ENCODE data around the gene MTERF1. TPM values are rescaled to one million over a fixed set of nuclear protein-coding genes. Genes with fewer than 3 reads are reported as not detected.
A peak's percentile ranks its signal among the peaks of the same experiment; 100 is the strongest.
"Not testable (repeated sequence)": the region's sequence is repeated elsewhere in the genome, so short reads cannot be mapped to it uniquely, and the experiment has no call there.

The MTERF1 gene
- total RNA-seq, 2 experiments from 2014 or later, result 15.4 to 15.6 TPM

DNA sequence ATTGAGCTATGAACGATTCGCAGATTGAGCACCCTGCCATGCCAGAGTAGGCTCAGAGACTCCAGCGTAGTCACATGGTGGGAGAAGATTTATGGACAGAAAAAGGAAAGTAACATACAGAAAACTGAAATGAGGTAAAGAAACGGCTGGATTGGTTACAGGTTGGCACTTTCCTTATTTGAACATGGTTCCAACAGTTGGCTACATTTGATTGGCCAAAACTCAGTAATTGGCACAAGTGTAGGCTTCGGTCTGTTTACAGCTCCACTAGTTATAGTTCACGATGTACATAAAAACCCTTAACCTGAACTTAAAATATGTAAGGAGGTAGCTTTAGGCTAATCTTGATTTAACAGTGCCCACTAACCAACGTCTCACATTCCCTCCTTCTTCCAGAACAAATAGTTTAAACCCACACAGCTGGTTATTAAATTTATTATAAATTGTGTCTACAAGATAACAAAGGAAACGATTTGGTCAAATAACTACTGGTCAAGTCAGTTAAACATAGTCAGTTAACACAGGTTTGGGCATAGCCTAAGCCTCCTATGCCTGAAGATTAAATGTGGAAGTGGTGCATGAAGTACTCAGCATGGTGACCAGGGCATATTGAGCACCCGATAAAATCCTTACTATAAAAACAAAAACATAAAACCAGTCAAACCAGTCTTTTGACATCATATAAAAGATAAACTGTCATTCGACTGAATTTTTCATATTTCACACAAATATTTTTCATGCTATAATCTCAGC, 17.9 kb upstream of the MTERF1 start:
- Mint-ChIP-seq H3K4me1 (no peaks in the 10 kb centered on the region), H3K27ac (no peak overlapping the region), H3K9me3 (no peaks in the 10 kb centered on the region), H3K4me3 (no peak overlapping the region), H3K27me3 (peaks cover 6% of the 10 kb centered on the region), H3K36me3 (ENCODE audit: low read depth) (no peaks in the 10 kb centered on the region)
- CTCF ChIA-PET, result no interaction called here
- DNase-seq, result no peak
- POLR2A ChIA-PET, result interaction anchor here (1.5 kb wide), 1 partner anchor 17 kb away, joined by 3 read pairs; no protein-coding TSS in a partner anchor

DNA sequence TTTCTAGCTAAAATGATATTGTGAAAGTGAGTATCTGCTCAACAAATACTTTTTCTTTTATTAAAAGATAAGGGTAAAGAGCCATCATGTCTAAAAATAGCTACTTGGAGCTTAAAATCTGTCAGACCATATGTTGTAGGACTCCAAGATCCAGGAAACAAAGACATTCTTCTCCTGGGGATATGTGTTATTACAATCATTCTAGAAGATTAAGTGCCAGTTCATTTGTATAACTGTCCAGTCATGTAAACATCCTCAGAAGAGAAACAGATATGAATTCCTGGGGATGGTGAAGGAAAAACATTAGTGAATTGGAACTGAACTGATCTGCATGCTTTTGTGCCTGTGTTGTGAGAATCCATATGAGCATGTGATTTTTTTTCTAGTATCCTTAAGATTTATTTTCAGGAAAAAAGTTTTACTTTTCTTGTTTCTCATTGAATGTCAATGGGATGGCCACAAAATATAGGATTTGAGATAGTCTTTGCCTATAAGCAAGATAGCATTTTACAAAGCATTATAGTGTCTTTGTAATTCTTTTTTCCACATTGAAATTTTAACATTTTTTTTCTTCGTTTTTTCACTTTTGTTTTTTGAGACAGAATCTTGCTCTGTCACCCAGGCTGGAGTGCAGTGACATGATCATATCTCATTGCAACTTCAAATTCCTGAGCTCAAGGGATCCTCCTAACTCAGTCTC, 14.4 kb upstream of the MTERF1 start:
- POLR2A ChIA-PET, result no interaction called here
- H3K27me3 Mint-ChIP-seq, result peaks cover 6% of the 10 kb centered on the region
- no peak overlapping the region for H3K27ac Mint-ChIP-seq
- H3K9me3 Mint-ChIP-seq, result peaks cover 3% of the 10 kb centered on the region
- CTCF ChIA-PET, result interaction anchor here (0.8 kb wide), 1 partner anchor 15 kb away, joined by 4 read pairs; no protein-coding TSS in a partner anchor
- H3K36me3 Mint-ChIP-seq (ENCODE audit: low read depth), result no peaks in the 10 kb centered on the region
- no peak for DNase-seq
- H3K4me1 Mint-ChIP-seq, result no peaks in the 10 kb centered on the region
- H3K4me3 Mint-ChIP-seq, result no peak overlapping the region

DNA sequence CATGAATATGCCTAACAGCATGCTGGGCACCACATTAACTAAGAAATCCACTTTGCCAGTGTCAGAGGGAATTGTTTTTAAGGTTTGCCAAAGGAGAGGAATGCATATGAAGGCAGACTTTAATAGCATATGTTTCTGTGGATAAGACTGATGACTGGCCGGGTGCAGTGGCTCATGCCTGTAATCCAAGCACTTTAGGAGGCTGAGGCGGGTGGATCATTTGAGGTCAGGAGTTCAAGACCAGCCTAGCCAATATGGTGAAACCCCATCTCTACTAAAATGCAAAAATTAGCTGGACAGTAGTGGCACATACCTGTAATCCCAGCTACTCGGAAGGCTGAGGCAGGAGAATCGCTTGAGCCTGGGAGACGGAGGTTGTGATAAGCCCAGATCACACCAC, 13.2 kb upstream of the MTERF1 start:
- CTCF ChIA-PET; H3K27me3 Mint-ChIP-seq; H3K36me3 Mint-ChIP-seq (ENCODE audit: low read depth); H3K27ac Mint-ChIP-seq; H3K4me1 Mint-ChIP-seq; DNase-seq; H3K4me3 Mint-ChIP-seq; POLR2A ChIA-PET; H3K9me3 Mint-ChIP-seq: not testable (repeated sequence)

DNA sequence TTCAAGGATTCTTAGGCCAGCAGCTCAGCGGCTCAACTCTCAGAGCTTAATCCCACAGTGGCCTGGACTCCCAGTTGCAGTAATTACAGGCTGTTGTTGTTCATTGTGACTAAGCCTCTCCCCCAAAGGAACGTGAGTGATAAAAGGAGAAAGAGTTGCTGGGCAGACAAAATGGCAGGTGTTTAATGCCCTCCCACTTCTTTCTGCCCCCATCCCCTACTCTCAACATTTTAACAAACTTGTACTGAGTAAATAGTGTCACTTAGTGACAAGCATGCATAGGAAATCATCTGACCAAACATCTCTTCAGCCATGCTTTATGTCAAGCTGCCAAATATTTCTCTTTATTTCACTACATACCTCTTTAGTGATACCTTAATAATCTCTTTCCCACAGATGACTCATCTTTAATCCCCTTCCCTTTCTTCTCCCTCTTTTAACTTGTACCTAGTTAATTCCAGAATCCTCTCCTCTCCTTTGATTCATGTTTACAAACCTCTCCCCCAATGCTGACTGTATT, 12.4 kb upstream of the MTERF1 start:
- POLR2A ChIA-PET, result no interaction called here
- Mint-ChIP-seq H3K27me3 (peaks cover 6% of the 10 kb centered on the region), H3K4me1 (no peaks in the 10 kb centered on the region), H3K9me3 (peaks cover 3% of the 10 kb centered on the region), H3K36me3 (ENCODE audit: low read depth) (no peaks in the 10 kb centered on the region), H3K27ac (no peak overlapping the region), H3K4me3 (no peak overlapping the region)
- DNase-seq, result no peak
- CTCF ChIA-PET, result interaction anchor here (1.5 kb wide), 1 partner anchor 13 kb away, joined by 3 read pairs; the partner anchor contains the start of gene MTERF1

DNA sequence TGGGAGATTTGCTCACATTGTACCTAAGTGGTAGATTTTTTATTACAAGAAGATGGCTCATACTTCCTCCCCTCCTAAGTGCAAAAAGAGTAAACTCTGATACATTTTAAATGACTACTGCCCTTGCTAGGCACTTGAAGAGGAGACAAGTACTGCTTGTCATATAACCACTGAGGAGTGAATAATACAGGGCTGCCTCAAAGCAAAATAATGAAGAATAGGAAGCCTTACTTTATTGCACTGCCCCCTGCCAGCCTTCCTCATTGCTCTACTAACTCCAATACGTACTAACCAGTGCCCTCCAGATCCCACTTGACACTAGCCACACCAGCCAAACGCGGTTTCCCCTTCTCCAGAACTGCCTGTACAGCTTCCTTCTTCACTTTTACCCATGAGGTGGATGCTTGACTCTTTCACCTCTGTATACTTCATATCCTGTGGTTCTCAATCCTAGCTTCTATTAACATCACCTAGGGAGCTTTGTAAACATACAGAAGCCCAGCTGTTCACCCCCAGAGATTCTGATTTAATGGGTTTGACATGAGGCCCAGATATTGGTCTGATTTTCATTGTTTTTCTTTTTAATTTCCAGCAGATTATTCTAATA, 11.7 kb upstream of the MTERF1 start:
- CTCF ChIA-PET, result interaction anchor here (1.5 kb wide), 1 partner anchor 12 kb away, joined by 3 read pairs; the partner anchor contains the start of gene MTERF1
- H3K4me3 Mint-ChIP-seq, result no peak overlapping the region
- POLR2A ChIA-PET, result interaction anchor here (0.6 kb wide), 1 partner anchor 1010 kb away, joined by 3 read pairs; no protein-coding TSS in a partner anchor

DNA sequence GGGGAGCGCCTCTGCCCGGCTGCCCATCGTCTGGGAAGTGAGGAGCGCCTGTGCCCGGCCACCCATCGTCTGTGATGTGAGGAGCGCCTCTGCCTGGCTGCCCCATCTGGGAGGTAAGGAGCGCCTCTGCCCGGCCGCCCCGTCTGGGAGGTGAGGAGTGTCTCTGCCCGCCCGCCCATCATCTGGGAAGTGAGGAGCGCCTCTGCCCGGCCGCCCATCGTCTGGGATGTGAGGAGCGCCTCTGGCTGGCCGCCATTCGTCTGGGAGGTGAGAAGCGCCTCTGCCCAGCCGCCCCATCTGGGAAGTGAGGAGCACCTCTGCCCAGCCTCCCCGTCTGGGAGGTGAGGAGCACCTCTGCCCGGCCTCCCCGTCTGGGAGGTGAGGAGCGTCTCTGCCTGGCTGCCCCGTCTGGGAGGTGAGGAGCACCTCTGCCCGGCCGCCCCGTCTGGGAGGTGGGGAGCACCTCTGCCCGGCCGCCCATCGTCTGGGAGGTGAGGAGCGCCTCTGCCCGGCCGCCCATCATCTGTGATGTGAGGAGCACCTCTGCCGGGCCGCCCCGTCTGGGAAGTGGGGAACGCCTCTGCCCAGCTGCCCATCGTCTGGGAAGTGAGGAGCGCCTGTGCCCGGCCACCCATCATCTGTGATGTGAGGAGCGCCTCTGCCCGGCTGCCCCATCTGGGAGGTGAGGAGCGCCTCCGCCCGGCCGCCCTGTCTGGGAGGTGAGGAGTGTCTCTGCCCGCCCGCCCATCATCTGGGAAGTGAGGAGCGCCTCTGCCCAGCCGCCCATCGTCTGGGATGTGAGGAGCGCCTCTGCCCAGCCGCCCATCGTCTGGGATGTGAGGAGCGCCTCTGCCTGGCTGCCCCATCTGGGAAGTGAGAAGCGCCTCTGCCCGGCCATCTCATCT, 8.0 kb upstream of the MTERF1 start:
- H3K27me3 Mint-ChIP-seq; CTCF ChIA-PET; H3K27ac Mint-ChIP-seq; H3K9me3 Mint-ChIP-seq; H3K36me3 Mint-ChIP-seq (ENCODE audit: low read depth); H3K4me3 Mint-ChIP-seq; H3K4me1 Mint-ChIP-seq; POLR2A ChIA-PET; DNase-seq: not testable (repeated sequence)

More for the DNA sequence above, 11.7 kb upstream of the MTERF1 start:
- no peaks in the 10 kb centered on the region for H3K4me1 Mint-ChIP-seq
- H3K27ac Mint-ChIP-seq, result no peak overlapping the region
- DNase-seq, result no peak
- H3K9me3 Mint-ChIP-seq, result peaks cover 4% of the 10 kb centered on the region
- peaks cover 6% of the 10 kb centered on the region for H3K27me3 Mint-ChIP-seq
- no peaks in the 10 kb centered on the region for H3K36me3 Mint-ChIP-seq (ENCODE audit: low read depth)

DNA sequence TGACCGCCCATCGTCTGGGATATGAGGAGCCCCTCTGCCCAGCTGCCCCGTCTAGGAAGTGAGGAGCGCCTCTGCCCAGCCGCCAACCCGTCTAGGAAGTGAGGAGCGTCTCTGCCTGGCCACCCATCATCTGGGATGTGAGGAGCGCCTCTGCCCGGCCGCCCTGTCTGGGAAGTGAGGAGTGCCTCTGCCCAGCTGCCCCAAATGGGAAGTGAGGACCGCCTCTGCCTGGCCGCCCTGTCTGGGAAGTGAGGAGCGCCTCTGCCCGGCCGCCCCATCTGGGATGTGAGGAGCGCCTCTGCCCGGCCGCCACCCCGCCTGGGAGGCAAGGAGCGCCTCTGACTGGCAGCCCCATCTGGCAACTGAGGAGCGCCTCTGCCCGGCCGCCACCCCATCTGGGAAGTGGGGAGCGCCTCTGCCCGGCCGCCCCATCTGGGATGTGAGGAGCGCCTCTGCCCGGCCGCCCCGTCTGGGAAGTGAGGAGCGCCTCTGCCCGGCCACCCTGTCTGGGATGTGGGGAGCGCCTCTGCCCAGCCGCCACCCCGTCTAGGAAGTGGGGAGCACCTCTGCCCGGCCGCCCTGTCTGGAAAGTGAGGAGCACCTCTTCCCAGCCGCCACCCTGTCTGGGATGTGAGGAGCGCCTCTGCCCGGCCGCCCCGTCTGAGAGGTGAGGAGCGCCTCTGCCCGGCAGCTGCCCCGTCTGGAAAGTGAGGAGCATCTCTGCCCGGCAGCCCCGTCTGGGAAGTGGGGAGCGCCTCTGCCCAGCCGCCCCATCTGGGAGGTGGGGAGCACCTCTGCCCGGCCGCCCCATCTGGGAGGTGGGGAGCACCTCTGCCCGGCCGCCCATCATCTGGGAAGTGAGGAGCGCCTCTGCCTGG, 7.1 kb upstream of the MTERF1 start:
- H3K27me3 Mint-ChIP-seq; H3K36me3 Mint-ChIP-seq (ENCODE audit: low read depth); POLR2A ChIA-PET; DNase-seq; H3K9me3 Mint-ChIP-seq; H3K27ac Mint-ChIP-seq; CTCF ChIA-PET; H3K4me3 Mint-ChIP-seq; H3K4me1 Mint-ChIP-seq: not testable (repeated sequence)

DNA sequence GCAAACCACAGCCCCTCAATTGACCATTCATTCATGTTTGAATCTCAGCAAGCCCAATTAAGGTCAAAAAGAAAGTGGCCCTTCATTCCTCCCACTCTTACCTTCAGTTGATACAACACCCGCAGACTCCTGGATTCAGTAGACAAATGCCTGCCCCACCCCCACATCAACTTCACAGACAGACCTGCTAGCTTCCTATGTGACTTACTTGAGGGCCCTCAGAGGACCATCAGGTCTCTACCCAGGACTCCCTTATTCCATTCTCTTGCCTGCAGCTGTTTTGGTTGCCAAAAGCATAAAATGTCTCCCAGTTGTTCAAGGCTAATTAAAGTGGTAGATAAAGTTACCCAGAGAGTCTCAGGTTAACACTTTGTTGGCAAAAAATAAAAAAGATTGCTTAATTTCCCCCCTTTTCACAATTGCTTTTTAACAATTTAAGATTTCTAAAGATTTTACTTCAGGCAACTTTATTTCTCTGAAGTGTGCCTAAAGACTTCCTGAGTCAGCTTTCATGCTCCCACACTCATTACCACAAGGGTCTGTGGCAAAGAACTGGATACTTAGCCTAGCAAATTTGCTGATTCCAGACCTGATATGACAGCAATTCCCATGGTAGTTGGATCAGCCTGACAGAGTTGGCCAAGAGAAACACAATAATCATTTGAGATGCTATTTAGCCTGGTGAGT, 3.3 kb upstream of the MTERF1 start:
- DNase-seq, result no peak
- Mint-ChIP-seq H3K4me1 (peaks cover 22% of the 10 kb centered on the region), H3K27me3 (no peaks in the 10 kb centered on the region), H3K9me3 (peaks cover 3% of the 10 kb centered on the region), H3K27ac (no peak overlapping the region), H3K4me3 (no peak overlapping the region), H3K36me3 (ENCODE audit: low read depth) (peaks cover 7% of the 10 kb centered on the region)
- POLR2A ChIA-PET, result interaction anchor here (1.6 kb wide), 1 partner anchor 57 kb away, joined by 5 read pairs; the partner anchor contains the start of gene AKAP9
- CTCF ChIA-PET, result no interaction called here

DNA sequence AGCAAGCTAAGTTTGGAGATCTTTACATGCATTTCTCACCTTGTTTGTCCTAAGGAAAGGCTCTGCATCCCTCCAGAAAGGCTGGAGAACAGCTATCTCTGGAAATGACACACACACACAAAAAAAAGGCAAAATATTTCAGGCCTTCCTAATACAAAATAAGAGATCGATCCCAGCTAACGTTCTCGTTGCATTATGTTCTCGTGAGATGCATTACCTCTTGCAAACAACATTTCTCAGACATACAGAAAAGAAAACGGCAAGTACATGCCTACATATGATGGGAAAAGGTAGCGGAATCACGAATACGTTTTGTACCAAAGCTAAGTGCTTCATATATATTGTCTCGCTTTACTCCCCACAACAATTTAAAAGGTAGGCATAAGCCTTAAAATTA, 488 bp downstream of the MTERF1 start:
- Mint-ChIP-seq H3K27ac (peak overlapping the region; percentile 88), H3K4me3 (peak overlapping the region; percentile 91), H3K9me3 (no peaks in the 10 kb centered on the region), H3K4me1 (peaks cover 30% of the 10 kb centered on the region), H3K27me3 (no peaks in the 10 kb centered on the region), H3K36me3 (ENCODE audit: low read depth) (peaks cover 31% of the 10 kb centered on the region)
- POLR2A ChIA-PET, result interaction anchor here (0.6 to 2.4 kb wide), 10 partner anchors 10 to 568 kb away, joined by 3 to 17 read pairs (median 4); partner anchors contain the start of genes AKAP9, ANKIB1, GATAD1 and KRIT1
- CTCF ChIA-PET, result interaction anchor here (0.5 to 2.8 kb wide), 17 partner anchors 8 to 1398 kb away, joined by 3 to 24 read pairs (median 4); partner anchors contain the start of genes AKAP9, CYP51A1 and GATAD1
- DNase-seq, result no peak

DNA sequence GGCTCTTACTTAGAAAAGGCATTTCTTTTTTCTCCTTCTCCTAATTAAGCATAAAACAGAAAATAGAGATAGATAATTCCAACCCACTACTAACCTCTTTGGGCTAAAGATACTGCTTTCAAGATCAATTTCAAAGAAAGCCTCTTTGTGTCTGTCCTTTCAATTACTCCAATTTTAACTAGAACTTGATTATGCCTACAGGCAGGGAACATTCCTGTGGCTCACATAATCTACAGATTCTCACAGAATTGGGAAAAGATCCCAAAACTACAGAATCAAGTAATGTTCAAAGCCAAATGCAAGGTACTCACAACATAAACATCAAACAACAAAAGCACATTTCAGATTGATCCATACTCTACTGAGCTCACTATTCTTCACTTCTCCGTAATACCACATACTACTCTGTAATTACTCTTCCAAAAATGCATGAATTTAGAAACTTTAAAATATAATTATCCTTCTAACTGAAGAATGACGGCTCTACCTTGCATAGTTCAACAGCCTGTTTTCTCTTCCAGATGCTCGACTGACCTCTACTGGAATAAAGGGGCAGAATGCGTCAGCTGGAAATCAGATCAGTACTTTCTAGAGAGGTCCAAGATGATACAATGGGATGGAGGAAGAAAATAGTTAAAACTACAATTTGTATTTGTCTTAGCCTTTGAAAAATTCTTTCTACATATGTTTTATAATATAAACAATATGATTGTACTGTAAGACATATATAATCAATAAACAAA, 3.9 kb downstream of the MTERF1 start:
- no peak for DNase-seq
- ChIA-PET CTCF (interaction anchor here (1.4 kb wide), 1 partner anchor 570 kb away, joined by 4 read pairs; no protein-coding TSS in a partner anchor), POLR2A (no interaction called here)
- Mint-ChIP-seq H3K4me3 (no peak overlapping the region), H3K27me3 (no peaks in the 10 kb centered on the region), H3K27ac (no peak overlapping the region), H3K9me3 (no peaks in the 10 kb centered on the region), H3K4me1 (peaks cover 30% of the 10 kb centered on the region), H3K36me3 (ENCODE audit: low read depth) (peaks cover 48% of the 10 kb centered on the region)
